ENCODE measurements around the gene PAPPA2. TPM values are rescaled to one million over a fixed set of nuclear protein-coding genes. Genes with fewer than 3 reads are reported as not detected.
"Not testable (repeated sequence)": the region's sequence is repeated elsewhere in the genome, so short reads cannot be mapped to it uniquely, and the experiment has no call there.

PAPPA2 gene
- total RNA-seq, 1 donor from 2014 or later, result 0.07 TPM

- intact Hi-C loops (cut with micrococcal nuclease), result no loop called here
Observed at GRCh38 chr1:176551146-176551545, 88.2 kb downstream of the PAPPA2 start.

GRCh38 chr1:176552217-176552991, 89.4 kb downstream of the PAPPA2 start:
- intact Hi-C loops (cut with micrococcal nuclease), result no loop called here

- intact Hi-C loops (cut with micrococcal nuclease), result no loop called here
Observed at GRCh38 chr1:176552999-176553398, 90.0 kb downstream of the PAPPA2 start.

- intact Hi-C loops (cut with micrococcal nuclease), result no loop called here
Observed at GRCh38 chr1:176556288-176556687, 93.3 kb downstream of the PAPPA2 start.

GRCh38 chr1:176557543-176558258, 94.7 kb downstream of the PAPPA2 start:
- intact Hi-C loops (cut with micrococcal nuclease), result no loop called here

- intact Hi-C loops (cut with micrococcal nuclease), result no loop called here
Observed at GRCh38 chr1:176558561-176558960, 95.6 kb downstream of the PAPPA2 start.

- intact Hi-C loops (cut with micrococcal nuclease), result no loop called here
Observed at GRCh38 chr1:176559474-176559873, 96.5 kb downstream of the PAPPA2 start.

GRCh38 chr1:176559878-176560277, 96.9 kb downstream of the PAPPA2 start:
- intact Hi-C loops (cut with micrococcal nuclease), result loop anchor here (1.0 kb wide), 2 partner anchors 131 to 321 kb away; no protein-coding TSS in a partner anchor

- intact Hi-C loops (cut with micrococcal nuclease), result loop anchor here (1.0 kb wide), 2 partner anchors 131 to 321 kb away; no protein-coding TSS in a partner anchor
Observed at GRCh38 chr1:176560681-176561080, 97.7 kb downstream of the PAPPA2 start.

GRCh38 chr1:176561761-176562160, 98.8 kb downstream of the PAPPA2 start:
- intact Hi-C loops (cut with micrococcal nuclease), result not testable (repeated sequence)

- intact Hi-C loops (cut with micrococcal nuclease), result no loop called here
Observed at GRCh38 chr1:176566004-176566975, 103.3 kb downstream of the PAPPA2 start.

GRCh38 chr1:176567190-176567794, 104.3 kb downstream of the PAPPA2 start:
- intact Hi-C loops (cut with micrococcal nuclease), result no loop called here

GRCh38 chr1:176568185-176568584, 105.2 kb downstream of the PAPPA2 start:
- intact Hi-C loops (cut with micrococcal nuclease), result no loop called here

GRCh38 chr1:176574756-176575155, 111.8 kb downstream of the PAPPA2 start:
- intact Hi-C loops (cut with micrococcal nuclease), result no loop called here

GRCh38 chr1:176575991-176576390, 113.0 kb downstream of the PAPPA2 start:
- intact Hi-C loops (cut with micrococcal nuclease), result no loop called here

- intact Hi-C loops (cut with micrococcal nuclease), result no loop called here
Observed at GRCh38 chr1:176576670-176577069, 113.7 kb downstream of the PAPPA2 start.

- intact Hi-C loops (cut with micrococcal nuclease), result no loop called here
Observed at GRCh38 chr1:176577646-176578197, 114.7 kb downstream of the PAPPA2 start.

- intact Hi-C loops (cut with micrococcal nuclease), result no loop called here
Observed at GRCh38 chr1:176579087-176579486, 116.1 kb downstream of the PAPPA2 start.

- intact Hi-C loops (cut with micrococcal nuclease), result no loop called here
Observed at GRCh38 chr1:176595217-176595616, 132.2 kb downstream of the PAPPA2 start.

- intact Hi-C loops (cut with micrococcal nuclease), result no loop called here
Observed at GRCh38 chr1:176601348-176601747, 138.4 kb downstream of the PAPPA2 start.

All from T-helper 2 cell treated with Interferon-gamma antibody and Interleukin-4, amounts not matched to agents 100 ng/mL and 5 ng/mL, for 36 hours (primary cell).